Measurements from ENCODE around the gene GFY.

GRCh38 chr19:49463960-49464740 is 39.0 kb downstream of the GFY start:
- TF ChIP-seq POLR2AphosphoS5 (IDR thresholded peaks at IDR 0.05) (no peak), CTCF (IDR thresholded peaks at IDR 0.05) (no peak)
